Neural crest cell (in vitro differentiated cells): ENCODE measurements around the gene EMSY. TPM values are rescaled to one million over a fixed set of nuclear protein-coding genes. Genes with fewer than 3 reads are reported as not detected.
"Not testable (repeated sequence)": the region's sequence is repeated elsewhere in the genome, so short reads cannot be mapped to it uniquely, and the experiment has no call there.

ENCODE experiments used
- DNase-seq: peaks from one replicate; pipeline ENCODE4 v3.0.0; 2021; ENCODE audit warnings: low read depth, mixed read lengths, low spot score
- H3K27ac Mint-ChIP-seq: one replicate; pipeline ENCODE4 v1.8.0; 2021; ENCODE audit warnings: mild to moderate bottlenecking, mixed read lengths; ENCODE audit not compliant: unreplicated experiment
- H3K27me3 Mint-ChIP-seq: 2 replicates; pipeline ENCODE4 v1.8.0; 2021; ENCODE audit warnings: low read depth, mild to moderate bottlenecking, mixed read lengths
- H3K36me3 Mint-ChIP-seq: 2 replicates; pipeline ENCODE4 v1.8.0; 2021; ENCODE audit warnings: low read depth, mild to moderate bottlenecking, mixed read lengths
- H3K4me1 Mint-ChIP-seq: 2 replicates; pipeline ENCODE4 v1.8.0; 2021; ENCODE audit warnings: mixed read lengths
- H3K4me3 Mint-ChIP-seq: one replicate; pipeline ENCODE4 v1.8.0; 2021; ENCODE audit warnings: mild to moderate bottlenecking, mixed read lengths
- H3K9me3 Mint-ChIP-seq: 2 replicates; pipeline ENCODE4 v1.8.0; 2021; ENCODE audit warnings: mixed read lengths
- total RNA-seq: library from RNA; stranded (reverse); gene quantifications from 2 replicates; pipeline ENCODE4 v1.2.1, GENCODE V29; 2021
- TF ChIP-seq, protein P1 (sequence below): fragments of 200-600 bp; sonication (generic); conservative IDR thresholded peaks from 2 replicates; pipeline ENCODE4 v1.5.0; 2021; ENCODE audit warnings: antibody characterized with exemption, mild to moderate bottlenecking

Gene EMSY
- total RNA-seq, 1 donor from 2014 or later = 40.1 TPM

DNA sequence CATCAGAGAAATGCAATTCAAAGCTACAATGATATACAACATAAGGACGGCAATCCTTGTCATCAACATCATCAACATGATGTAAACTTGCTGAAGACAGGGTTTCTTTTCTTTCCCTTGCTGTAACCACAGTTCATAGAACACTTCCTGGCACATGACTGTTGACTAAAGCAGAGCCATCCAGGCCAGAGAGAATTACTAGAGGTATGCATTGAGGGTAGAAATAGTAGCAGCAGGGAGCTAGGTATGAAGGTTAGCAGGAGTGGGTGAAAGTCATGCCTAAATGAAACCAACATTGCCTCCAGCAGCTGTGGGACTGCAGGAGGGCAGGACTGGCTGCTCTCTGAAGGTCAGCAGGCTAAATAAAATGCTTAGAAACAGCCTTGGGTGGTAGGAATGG, 122.0 kb downstream of the EMSY start:
- Mint-ChIP-seq H3K27me3 (no peaks in the 10 kb centered on the region), H3K4me3 (no peak overlapping the region), H3K27ac (no peak overlapping the region), H3K36me3 (no peaks in the 10 kb centered on the region), H3K4me1 (no peaks in the 10 kb centered on the region), H3K9me3 (peaks cover 5% of the 10 kb centered on the region)
- DNase-seq = no peak
- TF ChIP-seq, protein P1, sequence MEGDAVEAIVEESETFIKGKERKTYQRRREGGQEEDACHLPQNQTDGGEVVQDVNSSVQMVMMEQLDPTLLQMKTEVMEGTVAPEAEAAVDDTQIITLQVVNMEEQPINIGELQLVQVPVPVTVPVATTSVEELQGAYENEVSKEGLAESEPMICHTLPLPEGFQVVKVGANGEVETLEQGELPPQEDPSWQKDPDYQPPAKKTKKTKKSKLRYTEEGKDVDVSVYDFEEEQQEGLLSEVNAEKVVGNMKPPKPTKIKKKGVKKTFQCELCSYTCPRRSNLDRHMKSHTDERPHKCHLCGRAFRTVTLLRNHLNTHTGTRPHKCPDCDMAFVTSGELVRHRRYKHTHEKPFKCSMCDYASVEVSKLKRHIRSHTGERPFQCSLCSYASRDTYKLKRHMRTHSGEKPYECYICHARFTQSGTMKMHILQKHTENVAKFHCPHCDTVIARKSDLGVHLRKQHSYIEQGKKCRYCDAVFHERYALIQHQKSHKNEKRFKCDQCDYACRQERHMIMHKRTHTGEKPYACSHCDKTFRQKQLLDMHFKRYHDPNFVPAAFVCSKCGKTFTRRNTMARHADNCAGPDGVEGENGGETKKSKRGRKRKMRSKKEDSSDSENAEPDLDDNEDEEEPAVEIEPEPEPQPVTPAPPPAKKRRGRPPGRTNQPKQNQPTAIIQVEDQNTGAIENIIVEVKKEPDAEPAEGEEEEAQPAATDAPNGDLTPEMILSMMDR = no peak

DNA sequence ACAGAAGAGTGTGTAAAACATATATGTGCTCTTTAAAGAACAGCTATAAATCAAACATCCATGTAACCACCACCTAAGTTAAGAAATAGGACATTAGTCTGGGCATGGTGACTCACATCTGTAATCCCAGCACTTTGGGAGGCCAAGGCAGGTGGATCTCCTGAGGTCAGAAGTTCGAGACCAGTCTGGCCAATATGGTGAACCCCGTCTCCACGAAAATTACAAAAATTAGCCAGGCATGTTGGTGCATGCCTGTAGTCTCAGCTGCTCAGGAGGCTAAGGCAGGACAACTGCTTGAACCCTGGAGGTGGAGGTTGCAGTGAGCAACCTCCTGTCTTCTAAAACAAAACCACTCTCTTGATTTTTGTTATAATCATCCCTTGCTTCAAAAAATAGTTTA, 122.4 kb downstream of the EMSY start:
- TF ChIP-seq, protein P1 = no peak
- Mint-ChIP-seq H3K4me1 (no peaks in the 10 kb centered on the region), H3K4me3 (no peak overlapping the region), H3K27ac (no peak overlapping the region), H3K36me3 (no peaks in the 10 kb centered on the region), H3K9me3 (peaks cover 5% of the 10 kb centered on the region), H3K27me3 (no peaks in the 10 kb centered on the region)
- no peak for DNase-seq

DNA sequence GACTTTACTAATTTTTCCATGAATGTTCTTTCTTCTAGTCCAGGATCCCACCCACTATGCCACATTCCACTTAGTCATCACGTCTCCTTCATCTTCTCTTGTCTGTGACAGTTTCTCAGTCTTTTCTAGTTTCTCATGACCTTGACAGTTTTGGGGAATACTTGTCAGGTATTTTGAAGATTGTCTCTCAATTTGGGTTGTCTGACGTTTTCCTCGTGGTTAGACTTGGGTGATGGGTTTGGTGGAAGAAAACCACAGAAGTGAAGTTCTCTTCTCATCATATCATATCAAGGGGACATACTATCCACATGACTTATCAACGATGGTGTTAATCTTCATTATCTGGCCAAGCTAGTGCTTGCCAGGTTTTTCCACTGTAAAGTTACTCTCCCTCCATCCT, 123.3 kb downstream of the EMSY start:
- Mint-ChIP-seq H3K36me3 (no peaks in the 10 kb centered on the region), H3K4me1 (no peaks in the 10 kb centered on the region), H3K9me3 (peaks cover 5% of the 10 kb centered on the region), H3K27me3 (no peaks in the 10 kb centered on the region), H3K27ac (no peak overlapping the region), H3K4me3 (no peak overlapping the region)
- no peak for DNase-seq
- TF ChIP-seq, protein P1 = no peak

DNA sequence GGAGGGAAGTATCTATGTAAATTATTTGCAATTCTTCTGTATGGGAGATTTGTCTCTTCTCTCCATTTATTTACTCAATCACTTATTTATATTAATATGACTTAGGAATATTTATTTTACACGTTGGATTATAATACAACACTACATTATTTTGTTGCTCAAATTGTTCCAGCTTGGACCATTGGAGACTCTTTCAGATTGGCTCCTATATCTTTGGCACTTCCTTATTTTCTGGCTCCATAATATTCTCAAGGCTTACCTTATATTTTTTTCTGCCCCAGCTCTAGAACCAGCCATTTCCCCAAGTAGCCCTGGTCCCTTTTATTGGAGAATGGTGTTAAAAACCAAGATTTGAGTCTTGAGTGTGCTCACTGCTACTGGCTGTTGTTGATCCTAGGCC, 123.8 kb downstream of the EMSY start:
- Mint-ChIP-seq H3K36me3 (no peaks in the 10 kb centered on the region), H3K4me3 (no peak overlapping the region), H3K4me1 (no peaks in the 10 kb centered on the region), H3K9me3 (peaks cover 5% of the 10 kb centered on the region), H3K27me3 (no peaks in the 10 kb centered on the region), H3K27ac (no peak overlapping the region)
- DNase-seq = no peak
- TF ChIP-seq, protein P1 = no peak

DNA sequence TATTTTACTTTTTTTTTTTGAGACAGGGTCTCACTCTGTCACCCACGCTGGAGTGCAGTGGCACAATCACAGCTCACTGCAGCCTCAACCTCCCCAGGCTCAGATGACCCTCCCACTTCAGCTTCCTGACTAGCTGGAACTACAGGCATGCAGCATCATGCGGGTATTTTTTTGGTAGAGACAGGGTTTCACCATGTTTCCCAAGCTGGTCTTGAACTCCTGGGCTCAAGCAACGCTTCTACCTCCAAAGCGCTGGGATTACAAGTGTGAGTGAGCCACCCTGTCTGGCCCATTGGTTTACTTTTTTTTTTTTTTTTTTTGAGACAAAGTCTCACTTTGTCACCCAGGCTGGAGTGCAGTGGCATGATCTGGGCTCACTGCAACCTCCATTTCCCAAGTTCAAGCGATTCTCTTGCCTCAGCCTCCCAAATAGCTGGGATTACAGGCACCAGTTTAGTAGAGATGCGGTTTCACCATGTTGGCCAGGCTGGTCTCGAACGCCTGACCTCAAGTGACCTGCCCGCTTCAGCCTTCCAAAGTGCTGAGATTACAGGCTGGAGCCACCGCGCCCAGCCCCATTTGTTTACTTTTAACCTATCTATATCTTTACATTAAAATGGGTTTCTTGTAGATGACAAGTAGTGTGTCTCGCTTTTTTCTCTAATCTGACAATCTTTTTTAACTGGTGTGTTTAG, 127.5 kb downstream of the EMSY start:
- H3K27me3 Mint-ChIP-seq, H3K4me3 Mint-ChIP-seq, H3K36me3 Mint-ChIP-seq, H3K27ac Mint-ChIP-seq, H3K9me3 Mint-ChIP-seq, H3K4me1 Mint-ChIP-seq, DNase-seq: not testable (repeated sequence)

DNA sequence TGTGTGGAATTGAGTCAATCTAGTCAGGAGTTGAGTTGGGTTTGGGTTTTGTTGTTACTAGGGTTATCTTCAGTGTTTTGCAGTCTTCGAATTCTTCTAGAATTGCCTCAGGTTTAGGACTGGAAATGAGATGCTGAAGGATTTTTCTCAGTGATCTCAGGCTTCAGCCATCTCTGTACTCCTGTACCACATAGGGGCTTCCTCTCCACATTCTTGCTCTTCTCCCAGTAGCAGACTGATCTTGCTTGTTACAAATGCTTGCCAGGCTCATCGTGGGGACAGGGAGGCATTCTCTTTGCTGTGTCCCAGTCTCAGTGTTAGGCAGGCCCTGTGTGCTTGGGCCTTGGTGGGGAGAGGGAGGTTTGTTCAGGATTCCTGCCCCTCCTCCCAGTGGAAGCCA, 129.6 kb downstream of the EMSY start:
- Mint-ChIP-seq H3K4me3 (no peak overlapping the region), H3K27me3 (no peaks in the 10 kb centered on the region), H3K4me1 (peaks cover 23% of the 10 kb centered on the region), H3K27ac (no peak overlapping the region), H3K9me3 (peaks cover 4% of the 10 kb centered on the region), H3K36me3 (peaks cover 4% of the 10 kb centered on the region)
- DNase-seq = no peak
- TF ChIP-seq, protein P1 = no peak
